ENCODE results near the gene TXN.
A peak's percentile ranks its signal among the peaks of the same experiment; 100 is the strongest.

DNA sequence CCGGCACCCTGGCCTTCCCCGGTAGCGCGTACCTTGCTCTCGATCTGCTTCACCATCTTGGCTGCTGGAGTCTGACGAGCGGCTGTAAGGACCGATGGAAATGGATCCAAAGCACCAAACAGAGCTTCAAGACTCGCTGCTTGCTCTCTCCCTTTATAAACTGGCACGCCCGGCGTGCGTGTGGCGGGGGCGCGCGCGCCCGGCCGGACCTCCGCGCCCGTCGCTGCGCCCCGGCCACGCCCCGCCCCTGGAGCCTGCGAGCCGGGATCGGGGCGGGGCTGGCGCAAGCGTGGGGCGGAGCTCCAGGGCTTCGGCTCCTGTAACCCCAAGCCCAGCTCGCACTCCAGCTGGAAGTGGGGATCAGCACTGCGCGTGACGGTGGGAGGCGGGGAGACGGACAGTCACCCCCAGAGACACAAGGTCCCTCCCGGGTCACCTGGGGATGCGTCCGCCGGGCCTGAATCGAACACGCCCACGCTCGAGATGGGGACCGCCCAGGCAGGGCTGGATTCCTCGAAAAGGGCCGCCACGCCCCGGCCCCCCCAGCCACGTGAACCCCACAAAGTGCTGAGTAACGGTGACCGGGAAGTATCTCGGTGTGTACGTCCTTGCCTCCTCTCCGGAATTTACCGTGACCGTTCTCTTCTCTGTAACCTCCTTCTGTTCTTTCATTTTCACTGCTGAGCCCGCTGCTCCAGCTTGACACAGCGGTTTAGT lies at the start of gene TXN:
- no peak for TF ChIP-seq CTCF (IDR thresholded peaks at IDR 0.05 in 4 of 5, conservative IDR thresholded peaks at IDR 0.05 in 1 of 5)
- TF ChIP-seq POLR2A (IDR thresholded peaks at IDR 0.05), result peak; percentile 92

All from gastrocnemius medialis (tissue), 4 donors.